ENCODE results near the gene CRISPLD2.
"Not testable (repeated sequence)": the region's sequence is repeated elsewhere in the genome, so short reads cannot be mapped to it uniquely, and the experiment has no call there.

CRISPLD2 gene

DNA sequence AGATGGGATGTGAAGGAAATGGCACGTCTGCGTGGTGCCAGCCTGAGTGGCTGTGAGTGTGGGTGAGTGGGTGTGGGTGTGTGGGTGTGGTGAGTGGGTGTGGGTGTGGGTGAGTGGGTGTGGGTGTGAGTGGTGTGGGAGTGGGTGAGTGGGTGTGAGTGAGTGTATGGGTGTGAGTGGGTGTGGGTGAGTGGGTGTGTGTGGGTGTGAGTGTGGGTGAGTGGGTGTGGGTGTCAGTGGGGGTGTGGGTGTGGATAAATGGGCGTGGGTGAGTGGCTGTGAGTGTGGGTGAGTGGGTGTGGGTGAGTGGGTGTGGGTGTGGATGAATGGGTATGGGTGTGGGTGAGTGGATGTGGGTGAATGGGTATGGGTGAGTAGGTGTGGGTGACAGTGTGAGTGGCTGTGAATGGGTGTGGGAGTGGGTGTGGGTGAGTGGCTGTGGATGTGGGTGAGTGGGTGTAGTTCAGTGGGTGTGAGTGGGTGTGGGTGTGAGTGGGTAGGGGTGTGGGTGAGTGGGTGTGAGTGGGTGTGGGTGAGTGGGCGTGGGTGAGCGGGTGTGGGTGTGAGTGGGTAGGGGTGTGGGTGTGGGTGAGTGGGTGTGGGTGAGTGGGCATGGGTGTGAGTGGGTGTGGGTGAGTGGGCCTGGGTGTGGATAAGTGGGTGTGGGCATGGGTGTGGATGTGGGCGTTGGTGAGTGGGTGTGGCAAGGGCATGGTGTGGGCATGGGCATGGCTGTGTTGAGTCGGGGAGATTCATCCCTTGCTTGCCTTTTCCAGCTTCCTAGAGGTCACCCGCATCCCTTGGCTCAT lies 110.7 kb downstream of the CRISPLD2 start:
- DNase-seq (ENCODE audit: low read depth in 2 of 2) = no peak

DNA sequence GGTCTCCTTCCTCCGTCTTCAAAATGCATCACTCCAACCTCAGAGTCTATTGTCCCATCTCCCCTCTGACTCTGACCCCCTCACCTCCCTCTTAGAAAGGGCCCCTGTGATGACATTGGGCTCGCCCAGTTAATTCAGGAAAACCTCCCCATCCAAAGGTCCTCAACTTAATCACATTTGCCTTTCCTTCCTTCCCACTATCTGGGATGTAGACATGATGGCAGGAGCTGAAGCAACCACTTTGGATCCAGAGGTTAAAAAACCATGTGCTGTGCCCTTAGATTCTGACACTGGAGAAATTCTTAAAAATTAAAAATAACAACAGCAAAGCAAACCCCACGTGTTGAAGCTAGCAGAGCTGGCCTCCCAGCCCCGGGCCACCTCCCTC lies 111.3 kb downstream of the CRISPLD2 start:
- no peak for DNase-seq (ENCODE audit: low read depth in 2 of 2)

DNA sequence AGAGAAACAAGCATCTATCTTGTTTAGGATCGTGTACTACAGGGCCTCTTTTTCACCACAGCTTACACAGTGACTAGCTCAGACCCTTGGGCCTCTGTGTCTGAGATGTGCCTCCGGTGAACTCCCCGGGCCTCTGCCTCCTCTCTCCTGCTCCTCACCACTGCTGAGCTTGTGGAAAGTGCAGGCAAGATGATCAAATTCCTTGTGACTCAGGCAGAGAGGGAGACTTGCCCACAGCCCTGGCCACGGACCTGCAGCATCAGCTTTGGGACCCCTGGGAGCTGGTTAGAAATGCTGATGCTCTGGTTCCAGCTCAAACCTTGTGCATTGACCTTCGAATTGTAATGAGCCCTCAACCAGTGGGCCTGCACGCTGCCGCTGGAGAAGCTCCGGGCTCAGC lies 111.7 kb downstream of the CRISPLD2 start:
- no peak for DNase-seq (ENCODE audit: low read depth in 2 of 2)

DNA sequence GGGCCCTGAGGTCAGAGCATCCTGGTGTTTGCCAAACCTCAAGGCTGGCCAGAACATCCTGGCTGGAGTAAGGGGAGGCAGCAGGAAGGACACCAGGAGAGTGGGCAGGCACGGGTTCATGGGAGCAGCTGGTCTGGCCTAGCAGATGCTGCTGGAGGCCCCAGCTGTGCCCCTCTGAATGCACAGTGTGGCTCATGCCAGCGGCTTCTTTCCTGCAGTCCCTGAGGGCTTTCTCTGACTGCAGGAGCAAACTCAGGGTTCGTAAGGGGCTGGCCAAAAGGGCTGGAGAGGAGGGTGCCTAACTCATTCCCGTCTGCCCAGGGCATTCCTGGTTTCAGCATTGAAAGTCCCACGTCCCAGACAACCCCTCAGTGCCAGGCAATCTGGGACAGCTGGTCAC lies 112.9 kb downstream of the CRISPLD2 start:
- no peak for DNase-seq (ENCODE audit: low read depth in 2 of 2)

DNA sequence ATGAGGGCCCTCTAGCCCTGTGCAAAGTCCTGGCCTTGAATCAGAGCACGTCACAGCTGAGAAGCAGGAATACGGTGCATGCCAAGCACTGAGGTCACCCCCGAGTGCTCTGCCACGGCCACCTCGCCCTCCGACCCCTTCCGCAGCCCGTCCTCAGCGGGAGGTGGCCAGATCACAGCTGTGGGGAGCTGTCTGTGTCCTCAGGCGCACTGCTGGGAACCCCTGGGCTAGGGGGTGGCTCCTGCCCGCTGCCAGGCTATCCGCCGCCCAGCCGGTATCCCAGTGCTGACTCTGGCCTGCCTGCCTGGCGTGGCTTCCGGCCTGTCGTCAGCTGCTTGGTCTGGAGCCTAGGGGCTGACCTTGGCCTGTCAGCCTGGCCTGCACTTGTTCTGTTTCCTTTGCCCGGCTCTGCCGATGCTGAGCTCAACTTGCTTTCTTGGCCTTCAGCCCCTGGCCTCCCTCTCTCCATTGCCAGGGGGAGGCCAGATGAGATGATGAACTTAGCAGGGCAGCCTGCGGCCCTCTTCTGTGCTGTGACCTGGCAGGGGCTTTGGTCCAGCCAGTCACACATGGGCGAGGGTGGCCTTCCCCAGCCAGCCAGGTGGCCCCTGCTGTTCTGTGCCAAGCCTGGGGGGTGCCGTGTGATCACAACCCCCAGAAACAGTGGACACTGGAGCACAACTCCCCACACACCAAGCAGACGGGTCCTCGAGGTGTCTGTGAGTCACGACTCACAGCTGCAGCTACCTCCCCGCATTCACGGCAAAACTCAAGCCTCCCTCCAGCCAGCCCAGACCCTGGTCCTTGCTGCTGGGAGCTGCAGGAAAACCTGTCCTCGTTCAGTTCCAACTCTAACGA lies 114.2 kb downstream of the CRISPLD2 start:
- DNase-seq (ENCODE audit: low read depth in 2 of 2) = no peak

DNA sequence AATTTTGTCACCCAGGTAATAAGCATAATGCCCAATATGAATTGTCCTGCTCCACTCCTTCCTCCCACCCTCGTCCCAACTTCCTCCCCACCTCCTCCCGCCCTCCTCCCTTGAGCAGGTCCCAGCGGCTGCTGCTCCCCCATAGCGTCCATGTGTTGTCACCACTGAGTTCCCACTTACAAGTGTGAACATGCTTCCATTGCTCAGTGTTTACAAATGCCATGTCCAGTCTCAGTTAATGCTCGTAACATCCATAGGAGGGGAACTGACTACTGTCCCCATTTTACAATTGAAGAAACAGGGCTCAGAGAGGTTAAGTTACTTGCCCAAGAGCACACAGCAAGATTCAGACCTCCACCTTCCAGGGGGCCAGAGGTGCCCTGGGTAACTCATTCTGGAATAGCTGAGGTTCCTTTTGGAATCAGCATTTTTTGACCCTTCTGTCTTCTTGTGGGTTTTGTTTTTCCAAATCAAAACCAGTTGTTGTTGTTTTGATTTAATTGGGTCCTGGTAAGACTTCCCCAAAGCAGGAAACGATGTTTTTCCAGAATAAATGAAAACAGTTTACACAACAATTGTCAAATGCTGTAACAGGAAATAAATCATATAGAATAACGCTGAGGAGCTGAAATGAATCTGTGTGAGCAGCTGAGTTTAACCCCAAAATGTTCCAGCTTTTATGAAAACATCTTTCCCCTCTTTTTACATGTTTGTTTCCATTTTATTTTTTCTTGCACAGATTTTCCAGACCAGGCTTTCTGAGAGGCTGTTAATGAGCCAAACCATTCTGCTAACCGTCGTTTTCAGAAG lies 117.6 kb downstream of the CRISPLD2 start:
- no peak for DNase-seq (ENCODE audit: low read depth in 2 of 2)

DNA sequence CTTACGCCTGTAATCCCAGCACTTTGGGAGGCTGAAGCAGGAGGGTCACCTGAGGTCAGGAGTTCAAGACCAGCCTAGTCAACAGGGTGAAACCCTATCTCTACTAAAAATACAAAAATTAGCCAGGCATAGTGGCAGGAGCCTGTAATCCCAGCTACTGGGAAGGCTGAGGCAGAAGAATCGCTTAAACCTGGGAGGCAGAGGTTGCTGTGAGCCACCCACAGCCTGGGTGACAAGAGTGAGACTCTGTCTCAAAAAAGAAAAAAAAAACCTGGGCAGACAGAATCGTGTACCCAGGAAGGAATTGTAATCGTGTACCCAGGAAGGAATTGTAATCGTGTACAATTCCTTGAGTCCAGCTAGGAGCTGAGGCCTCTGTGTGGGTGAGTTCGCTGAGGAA lies 118.8 kb downstream of the CRISPLD2 start:
- not testable (repeated sequence) for DNase-seq (ENCODE audit: low read depth in 2 of 2)

DNA sequence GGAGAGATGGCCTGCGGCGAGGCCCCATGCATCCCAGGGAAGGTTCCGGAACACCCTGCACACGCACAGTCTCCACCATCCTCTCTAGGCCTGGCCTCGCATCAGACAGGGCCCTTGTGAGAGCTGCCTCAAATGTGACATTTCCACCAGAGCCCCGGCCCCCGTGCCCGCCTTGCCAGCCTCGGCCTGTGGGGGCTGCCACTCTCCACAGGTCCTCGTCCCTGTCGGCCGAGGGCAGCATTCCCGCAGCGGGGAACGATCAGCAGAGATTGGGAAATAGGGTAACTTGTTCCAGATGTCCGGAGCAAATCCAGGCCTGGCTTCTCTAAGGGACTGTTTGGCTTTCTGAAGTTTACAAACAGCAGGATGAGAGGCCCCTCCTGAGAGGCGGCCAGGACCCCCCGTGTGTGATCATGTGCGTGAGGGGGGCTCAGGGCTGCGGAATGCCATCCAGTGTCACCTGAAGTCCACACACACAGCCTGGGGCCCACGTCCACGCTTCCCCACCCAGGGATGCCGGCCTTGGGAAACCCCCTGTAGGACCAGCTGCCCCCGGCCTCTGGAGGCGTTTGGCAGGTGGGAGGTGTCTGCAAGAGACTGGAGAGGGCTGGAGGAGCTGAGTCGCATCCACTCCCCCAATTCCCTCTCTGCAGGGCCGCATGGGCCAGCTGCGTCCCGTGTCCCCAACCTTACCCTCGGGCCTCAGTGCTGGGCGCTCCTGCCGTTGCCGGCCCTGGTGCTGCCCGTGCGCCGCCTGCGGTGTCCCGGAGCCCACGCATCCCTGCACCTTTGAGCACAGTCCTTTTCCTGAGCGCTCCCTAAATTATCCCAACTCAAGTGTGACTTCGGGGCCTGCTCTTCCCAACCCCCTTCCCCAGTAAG lies 121.1 kb downstream of the CRISPLD2 start:
- DNase-seq (ENCODE audit: low read depth in 2 of 2) = no peak

DNA sequence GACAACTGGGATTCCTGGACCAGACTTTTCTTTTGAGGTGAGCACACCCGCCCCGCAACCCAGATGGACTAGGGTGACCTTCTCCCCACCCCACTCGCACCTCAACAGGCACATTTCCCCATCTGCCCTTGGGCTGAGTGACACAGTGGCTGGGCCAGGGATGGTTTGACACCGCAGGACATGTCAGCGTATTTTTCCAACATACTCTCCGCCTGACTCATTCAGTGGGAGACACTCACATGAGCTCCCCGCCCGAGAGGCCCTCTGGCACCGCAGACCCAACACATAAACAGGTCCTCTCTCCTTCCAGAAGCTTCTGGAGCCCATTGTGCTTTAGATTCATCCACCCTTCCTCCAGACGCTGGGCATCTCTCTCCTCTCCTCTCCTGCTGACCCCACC lies 122.1 kb downstream of the CRISPLD2 start:
- DNase-seq (ENCODE audit: low read depth in 2 of 2) = no peak

DNA sequence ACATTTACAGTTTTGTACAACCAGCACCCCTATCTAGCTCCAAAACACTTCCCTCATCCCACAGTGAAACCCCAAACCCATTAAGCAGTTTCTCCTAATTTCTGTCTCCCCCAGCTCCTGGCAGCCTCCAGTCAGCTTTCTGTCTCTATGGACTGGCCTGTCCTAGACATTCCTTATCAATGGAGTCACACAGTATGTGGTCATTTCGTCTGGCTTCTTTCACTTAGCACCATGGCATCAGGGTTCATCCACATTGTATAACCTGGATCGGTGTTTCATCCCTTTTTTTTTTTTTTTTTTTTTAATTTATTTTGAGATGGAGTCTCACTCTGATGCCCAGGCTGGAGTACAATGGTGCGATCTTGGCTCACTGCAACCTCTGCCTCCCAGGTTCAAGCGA lies 123.0 kb downstream of the CRISPLD2 start:
- no peak for DNase-seq (ENCODE audit: low read depth in 2 of 2)

DNA sequence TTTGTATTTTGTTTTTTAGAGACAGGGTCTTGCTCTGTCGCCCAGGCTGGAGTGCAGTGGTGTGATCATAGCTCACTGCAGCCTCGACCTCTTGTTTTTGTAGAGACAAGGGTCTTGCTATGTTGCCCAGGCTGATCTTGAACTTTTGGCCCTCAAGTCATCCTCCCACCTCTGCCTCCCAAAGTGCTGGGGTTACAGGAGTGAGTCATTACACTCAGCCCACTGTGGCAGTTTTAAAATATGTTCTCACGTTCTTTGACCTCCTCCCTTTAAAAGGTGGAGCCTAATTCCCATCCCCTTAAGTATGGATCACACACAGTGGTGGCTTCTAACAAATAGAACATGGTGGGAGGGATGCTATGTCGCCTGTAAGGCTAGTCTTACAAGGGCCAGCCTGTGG lies 123.8 kb downstream of the CRISPLD2 start:
- no peak for DNase-seq (ENCODE audit: low read depth in 2 of 2)

DNA sequence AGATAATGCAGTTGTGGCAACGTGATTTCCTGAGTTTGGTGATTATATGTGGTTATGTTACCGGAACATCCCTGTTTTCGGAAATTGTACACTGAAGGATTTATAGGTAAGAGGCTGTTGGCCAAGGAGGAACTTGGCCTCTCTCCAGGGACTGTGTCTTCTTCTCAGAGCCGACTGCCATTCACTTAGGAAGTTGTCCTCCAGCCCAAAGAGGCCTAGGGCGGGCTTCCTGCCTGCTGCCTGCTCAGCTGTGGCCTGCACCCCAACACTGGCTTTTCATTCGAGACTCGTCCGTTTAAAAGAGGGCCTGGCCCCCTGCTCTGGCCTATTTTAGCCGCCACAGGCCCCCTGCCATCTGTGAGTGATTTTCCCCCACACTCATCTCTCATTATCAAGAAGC lies 127.2 kb downstream of the CRISPLD2 start:
- DNase-seq (ENCODE audit: low read depth in 2 of 2) = no peak

DNA sequence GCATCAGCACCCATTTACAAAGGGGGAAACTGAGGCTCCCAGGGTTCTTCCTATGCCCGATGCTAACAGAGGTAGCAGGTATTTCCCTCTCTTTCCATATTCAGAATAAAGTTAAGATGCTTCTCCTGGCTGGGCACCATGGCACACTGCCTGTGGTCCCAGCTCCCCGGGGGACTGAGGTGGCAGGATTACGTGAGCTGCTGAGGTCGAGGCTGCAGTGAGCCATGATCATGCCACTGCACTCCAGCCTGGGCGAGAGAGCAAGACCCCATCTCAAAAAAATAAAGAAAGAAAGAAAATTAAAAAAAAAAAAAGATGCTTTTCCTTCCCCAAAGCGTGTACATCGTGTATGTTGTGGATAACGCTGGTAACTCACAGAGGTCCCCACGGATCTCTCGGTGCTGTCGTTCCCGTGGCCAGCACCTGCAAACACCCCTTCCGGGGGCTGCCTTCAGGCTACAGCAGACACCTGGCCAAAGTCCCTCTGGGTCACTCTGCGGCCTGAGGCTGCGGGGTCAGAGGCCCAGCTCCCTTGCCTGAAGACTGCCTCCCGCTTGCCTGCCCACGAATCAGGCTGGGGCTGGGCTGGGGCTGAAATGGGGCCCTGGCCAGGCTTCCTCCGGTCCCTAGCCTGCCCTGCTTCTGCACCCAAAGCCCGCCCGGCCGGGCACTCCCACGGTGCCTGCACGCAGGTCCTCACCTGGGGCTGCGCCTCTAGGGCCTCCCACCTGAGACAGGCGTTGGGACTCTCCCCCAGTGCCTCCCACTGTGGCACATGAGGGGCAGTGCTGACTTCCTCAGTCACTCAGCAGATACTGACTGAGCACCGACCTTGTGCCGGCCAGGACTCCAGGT lies 128.4 kb downstream of the CRISPLD2 start:
- no peak for DNase-seq (ENCODE audit: low read depth in 2 of 2)

DNA sequence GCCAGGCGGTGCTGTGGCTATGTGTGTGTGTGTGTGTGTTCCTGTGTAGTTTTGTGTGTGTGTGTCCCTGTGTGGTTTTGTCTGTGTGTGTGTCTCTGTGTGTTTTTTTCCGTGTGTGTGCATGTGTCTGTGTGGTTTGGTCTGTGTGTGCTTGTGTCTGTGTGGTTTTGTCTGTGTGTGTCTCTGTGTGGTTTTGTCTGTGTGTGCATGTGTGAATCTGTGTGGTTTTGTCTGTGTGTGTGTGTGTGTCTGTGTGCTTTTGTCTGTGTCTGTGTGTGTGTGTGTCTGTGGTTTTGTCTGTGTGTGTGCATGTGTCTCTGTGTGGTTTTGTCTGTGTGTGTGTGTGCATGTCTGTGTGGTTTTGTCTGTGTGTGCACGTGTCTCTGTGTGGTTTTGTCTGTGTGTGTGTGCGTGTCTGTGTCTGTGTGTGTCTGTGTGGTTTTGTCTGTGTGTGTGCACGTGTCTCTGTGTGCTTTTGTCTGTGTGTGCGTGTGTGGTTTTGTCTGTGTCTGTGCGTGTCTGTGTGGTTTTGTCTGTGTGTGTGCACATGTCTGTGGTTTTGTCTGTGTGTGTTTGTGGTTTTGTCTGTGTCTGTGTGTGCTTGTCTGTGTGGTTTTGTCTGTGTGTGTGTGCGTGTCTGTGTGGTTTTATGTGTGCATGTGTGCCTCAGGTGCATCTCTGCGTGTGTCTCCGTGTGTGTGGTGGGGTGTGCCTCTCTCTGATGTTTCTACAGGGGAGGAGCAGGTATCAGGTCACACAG lies 129.2 kb downstream of the CRISPLD2 start:
- DNase-seq (ENCODE audit: low read depth in 2 of 2) = no peak

DNA sequence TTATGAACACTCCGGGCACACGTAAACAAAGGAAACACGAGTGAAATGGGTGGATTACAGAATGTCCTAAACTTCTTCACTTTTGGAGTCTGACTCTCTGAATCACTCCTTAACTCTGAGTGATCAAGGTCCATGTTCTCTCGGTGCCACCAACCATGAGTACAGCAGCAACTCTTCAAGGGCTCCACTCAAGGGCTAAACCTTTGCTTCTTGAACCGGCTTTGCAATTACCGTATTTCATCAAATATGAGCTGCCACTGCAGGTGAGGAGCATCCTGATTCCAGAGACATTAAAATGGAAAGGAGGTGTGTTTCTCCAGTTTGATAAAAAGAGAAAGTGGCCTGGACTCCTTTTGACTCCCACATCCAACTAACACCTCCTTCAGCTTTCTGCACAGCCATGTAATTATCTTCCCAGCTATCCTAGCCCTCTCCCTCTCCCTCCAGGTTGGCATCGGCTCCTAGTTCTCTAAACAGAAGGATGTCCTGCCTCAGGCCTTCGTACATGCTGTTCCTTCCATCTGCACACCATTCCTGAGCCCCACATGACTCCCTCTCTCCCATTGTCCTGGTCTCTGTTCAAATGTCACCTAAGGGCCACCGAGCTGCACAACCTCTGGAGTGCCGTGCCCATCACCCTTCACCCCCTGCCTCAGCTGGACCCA lies 130.1 kb downstream of the CRISPLD2 start:
- no peak for DNase-seq (ENCODE audit: low read depth in 2 of 2)

DNA sequence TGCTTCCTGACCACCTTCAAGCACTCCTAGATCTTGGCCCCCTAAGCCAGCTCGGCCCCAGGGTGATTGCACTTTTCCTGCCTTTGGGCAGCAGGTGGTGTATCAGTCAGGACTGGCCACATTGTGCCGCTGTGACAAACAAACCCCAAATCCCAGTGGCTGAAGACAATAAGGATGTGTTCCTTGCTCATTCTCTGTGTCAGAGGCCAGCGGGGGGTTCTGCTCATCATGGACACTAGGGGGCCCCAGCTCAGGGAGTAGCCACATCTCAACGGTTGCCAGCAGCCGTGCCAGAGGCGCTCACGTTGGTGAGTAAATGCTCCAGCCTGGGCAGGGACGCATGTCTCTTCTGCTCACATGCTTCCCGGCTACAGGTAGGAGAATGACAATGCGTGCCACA lies 131.1 kb downstream of the CRISPLD2 start:
- DNase-seq (ENCODE audit: low read depth in 2 of 2) = peak; percentile 8 to 30

DNA sequence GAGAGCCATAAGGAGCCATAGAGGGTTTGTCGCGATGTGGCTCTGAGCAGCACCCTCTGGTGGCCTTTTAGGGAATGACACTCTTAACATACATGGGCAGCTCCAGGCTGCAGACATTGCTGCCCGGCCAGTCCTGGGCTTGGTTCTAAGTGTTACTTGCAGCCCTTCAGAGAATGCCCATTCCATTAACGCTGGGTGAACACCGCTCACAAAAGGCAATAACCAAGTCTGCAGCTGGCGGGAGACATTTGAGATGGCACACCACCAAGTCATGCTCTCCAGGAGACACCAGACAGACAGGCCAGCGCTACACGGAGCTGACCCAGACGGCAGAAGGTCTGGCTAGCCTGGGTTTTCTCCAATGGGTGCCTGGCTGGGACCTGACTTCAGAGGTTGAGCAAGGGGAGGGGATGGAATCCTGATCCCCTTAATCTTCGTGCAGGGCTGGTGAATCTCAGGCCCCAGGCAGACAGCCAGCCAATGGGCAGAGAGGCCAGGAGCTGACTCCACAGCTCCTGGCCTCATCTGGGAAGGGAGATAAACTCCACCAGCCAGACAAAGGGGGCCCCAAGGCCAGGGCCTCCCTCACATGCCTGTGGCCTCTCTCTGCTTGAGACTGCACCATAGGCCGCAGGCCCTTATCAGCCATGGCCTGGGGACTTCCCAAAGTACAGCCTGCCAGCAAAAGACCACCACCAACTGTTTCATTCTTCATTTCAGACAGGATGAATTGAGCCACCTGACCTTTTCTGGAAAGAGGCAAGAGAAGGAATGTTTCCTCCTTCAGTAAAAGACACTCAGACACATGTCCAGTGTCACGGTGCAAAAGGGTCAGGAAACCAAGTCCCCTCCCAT lies 132.8 kb downstream of the CRISPLD2 start:
- DNase-seq (ENCODE audit: low read depth in 2 of 2) = peak; percentile 31 to 56

DNA sequence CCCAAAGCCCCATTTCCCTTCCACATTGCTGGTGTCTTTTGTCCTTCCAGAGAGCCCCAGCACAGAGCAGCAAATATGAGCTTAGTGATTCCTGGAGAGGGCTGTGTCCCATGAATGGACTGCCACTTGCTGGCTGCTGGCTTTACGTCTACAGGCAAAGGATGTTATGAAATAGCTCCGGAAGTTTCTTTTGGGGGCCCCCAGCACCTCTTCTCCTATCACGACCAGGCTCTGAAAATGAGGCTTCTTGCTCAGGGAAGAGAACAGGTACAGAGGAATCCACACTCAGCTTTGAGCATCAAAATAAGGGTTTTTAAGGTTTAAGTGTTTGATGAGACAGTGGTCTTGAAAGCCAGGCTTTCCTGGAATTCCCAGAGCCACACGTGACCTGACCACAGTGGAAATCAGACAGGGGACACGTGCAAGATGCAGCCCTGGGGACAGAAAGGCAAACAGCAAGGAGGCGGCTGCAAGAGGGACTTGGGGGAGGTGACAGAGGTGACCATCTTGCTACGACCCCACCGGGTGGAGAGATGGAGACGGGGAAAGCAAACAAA lies 133.5 kb downstream of the CRISPLD2 start:
- no peak for DNase-seq (ENCODE audit: low read depth in 2 of 2)
